WTC11 (cell line): ENCODE measurements around the gene CCDC178.

Experiments
- CBFB ChIP-seq: sonication (generic); formaldehyde crosslinking; IDR thresholded peaks from 2 replicates; pipeline ENCODE4 v1.8.1; 2022; ENCODE audit warnings: mild to moderate bottlenecking, low read depth, missing genetic modification reagents
- CREB1 ChIP-seq: sonication (generic); formaldehyde crosslinking; IDR thresholded peaks from 2 replicates; pipeline ENCODE4 v1.8.0; 2023; ENCODE audit warnings: mild to moderate bottlenecking, missing genetic modification reagents
- CTCF ChIP-seq: fragments of 200-600 bp; IDR thresholded peaks from 2 replicates; pipeline ENCODE4 v1.8.0; 2022; ENCODE audit warnings: antibody characterized with exemption
- ELF4 ChIP-seq: sonication (generic); formaldehyde crosslinking; IDR thresholded peaks from 2 replicates; pipeline ENCODE4 v1.8.1; 2022; ENCODE audit warnings: low read depth, mild to moderate bottlenecking, moderate library complexity, missing genetic modification reagents
- NR2C2 ChIP-seq: sonication (generic); formaldehyde crosslinking; IDR thresholded peaks from 2 replicates; pipeline ENCODE4 v1.8.0; 2022; ENCODE audit warnings: mild to moderate bottlenecking, missing genetic modification reagents
- PRDM15 ChIP-seq: sonication (generic); formaldehyde crosslinking; IDR thresholded peaks from 2 replicates; pipeline ENCODE4 v1.8.0; 2022; ENCODE audit warnings: missing genetic modification reagents
- TEAD4 ChIP-seq: sonication (generic); formaldehyde crosslinking; IDR thresholded peaks from 2 replicates; pipeline ENCODE4 v1.8.0; 2022; ENCODE audit warnings: mild to moderate bottlenecking, missing genetic modification reagents
- ZBTB21 ChIP-seq: sonication (generic); formaldehyde crosslinking; IDR thresholded peaks from 2 replicates; pipeline ENCODE4 v1.8.1; 2023; ENCODE audit warnings: mild to moderate bottlenecking, missing genetic modification reagents, borderline replicate concordance
- ZNF138 ChIP-seq: sonication (generic); formaldehyde crosslinking; conservative IDR thresholded peaks from 2 replicates; pipeline ENCODE4 v1.8.1; 2022; ENCODE audit warnings: mild to moderate bottlenecking, moderate library complexity, missing genetic modification reagents
- ZNF396 ChIP-seq: fragments of 250-450 bp; sonication (Bioruptor Pico); IDR thresholded peaks from 2 replicates; pipeline ENCODE4 v1.8.0; 2021; ENCODE audit warnings: mild to moderate bottlenecking, moderate library complexity, borderline replicate concordance
- TF ChIP-seq, protein P1 (sequence below): sonication (generic); formaldehyde crosslinking; IDR thresholded peaks from 2 replicates; pipeline ENCODE4 v1.8.1; 2023; ENCODE audit warnings: mild to moderate bottlenecking, missing genetic modification reagents, moderate library complexity
- TF ChIP-seq, protein P2 (sequence below): fragments of 250-450 bp; sonication (Bioruptor Pico); IDR thresholded peaks from 2 replicates; pipeline ENCODE4 v1.9.0; 2021; ENCODE audit warnings: mild to moderate bottlenecking
- TF ChIP-seq, protein P3 (sequence below): sonication (generic); formaldehyde crosslinking; IDR thresholded peaks from 2 replicates; pipeline ENCODE4 v1.8.1; 2023; ENCODE audit warnings: mild to moderate bottlenecking, moderate library complexity, missing genetic modification reagents

DNA sequence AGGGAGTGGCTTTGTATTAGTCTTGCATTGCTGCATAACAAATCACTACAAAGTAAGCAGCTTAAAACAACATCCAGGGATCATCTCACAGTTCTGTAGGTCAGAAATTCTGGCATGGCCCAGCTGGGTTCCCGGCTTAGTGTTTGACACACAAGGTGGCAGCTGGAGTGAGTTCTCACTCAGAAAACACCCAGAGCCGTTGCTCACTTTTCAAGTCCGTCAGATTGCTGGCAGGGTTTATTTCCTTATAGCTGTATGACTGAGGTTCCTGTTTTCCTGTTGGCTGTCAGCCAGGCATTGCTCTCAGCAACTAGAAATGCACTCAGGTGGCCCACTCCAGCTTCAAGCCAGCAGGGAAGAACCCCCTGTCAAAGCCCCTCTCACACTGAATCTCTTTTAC is 324.1 kb downstream of the CCDC178 start:
- TF ChIP-seq ELF4 (CRISPR knock-in tag) (no peak), CTCF (no peak), TEAD4 (CRISPR knock-in tag) (no peak), CBFB (CRISPR knock-in tag) (no peak), ZNF396 (CRISPR knock-in tag) (no peak), CREB1 (CRISPR knock-in tag) (no peak), PRDM15 (CRISPR knock-in tag) (no peak), NR2C2 (CRISPR knock-in tag) (no peak), ZBTB21 (CRISPR knock-in tag) (no peak), ZNF138 (CRISPR knock-in tag) (no peak)
- TF ChIP-seq, protein P1, sequence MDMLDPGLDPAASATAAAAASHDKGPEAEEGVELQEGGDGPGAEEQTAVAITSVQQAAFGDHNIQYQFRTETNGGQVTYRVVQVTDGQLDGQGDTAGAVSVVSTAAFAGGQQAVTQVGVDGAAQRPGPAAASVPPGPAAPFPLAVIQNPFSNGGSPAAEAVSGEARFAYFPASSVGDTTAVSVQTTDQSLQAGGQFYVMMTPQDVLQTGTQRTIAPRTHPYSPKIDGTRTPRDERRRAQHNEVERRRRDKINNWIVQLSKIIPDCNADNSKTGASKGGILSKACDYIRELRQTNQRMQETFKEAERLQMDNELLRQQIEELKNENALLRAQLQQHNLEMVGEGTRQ, result no peak
- TF ChIP-seq, protein P2, sequence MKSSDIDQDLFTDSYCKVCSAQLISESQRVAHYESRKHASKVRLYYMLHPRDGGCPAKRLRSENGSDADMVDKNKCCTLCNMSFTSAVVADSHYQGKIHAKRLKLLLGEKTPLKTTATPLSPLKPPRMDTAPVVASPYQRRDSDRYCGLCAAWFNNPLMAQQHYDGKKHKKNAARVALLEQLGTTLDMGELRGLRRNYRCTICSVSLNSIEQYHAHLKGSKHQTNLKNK (CRISPR knock-in tag), result no peak
- TF ChIP-seq, protein P3, sequence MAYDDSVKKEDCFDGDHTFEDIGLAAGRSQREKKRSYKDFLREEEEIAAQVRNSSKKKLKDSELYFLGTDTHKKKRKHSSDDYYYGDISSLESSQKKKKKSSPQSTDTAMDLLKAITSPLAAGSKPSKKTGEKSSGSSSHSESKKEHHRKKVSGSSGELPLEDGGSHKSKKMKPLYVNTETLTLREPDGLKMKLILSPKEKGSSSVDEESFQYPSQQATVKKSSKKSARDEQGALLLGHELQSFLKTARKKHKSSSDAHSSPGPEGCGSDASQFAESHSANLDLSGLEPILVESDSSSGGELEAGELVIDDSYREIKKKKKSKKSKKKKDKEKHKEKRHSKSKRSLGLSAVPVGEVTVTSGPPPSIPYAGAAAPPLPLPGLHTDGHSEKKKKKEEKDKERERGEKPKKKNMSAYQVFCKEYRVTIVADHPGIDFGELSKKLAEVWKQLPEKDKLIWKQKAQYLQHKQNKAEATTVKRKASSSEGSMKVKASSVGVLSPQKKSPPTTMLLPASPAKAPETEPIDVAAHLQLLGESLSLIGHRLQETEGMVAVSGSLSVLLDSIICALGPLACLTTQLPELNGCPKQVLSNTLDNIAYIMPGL (CRISPR knock-in tag), result no peak
